ENCODE data around the gene NECTIN3. TPM values are rescaled to one million over a fixed set of nuclear protein-coding genes. Genes with fewer than 3 reads are reported as not detected.

NECTIN3 gene
- total and polyA plus RNA-seq, 4 donors, result 9.0 to 31.8 (median 15.3) TPM

DNA sequence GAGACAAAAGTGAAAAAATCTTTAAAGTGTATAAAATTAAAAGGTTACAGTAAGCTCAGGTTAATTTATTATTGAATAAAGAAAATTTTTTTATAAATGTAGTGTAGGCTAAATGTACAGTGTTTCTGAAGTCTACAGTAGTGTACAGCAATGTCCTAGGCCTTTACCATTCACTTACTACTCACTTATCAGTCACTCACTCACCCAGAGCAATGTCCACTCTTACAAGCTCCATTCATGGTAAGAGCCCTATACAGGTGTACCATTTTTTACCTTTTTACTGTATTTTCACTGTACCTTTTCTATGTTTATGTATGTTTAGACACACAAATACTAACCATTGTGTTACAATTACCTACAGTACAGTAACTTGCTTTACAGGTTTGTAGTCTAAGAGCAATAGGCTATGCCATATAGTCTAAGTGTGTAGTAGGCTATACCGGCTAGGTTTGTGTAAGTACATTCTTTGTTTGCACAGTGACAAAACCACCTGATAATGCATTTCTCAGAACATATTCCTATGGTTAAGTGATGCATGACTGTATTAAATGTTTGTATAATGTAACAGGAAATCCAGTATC is 38.1 kb upstream of the NECTIN3 start:
- Histone ChIP-seq H3K9me3 (ENCODE audit: control insufficient read depth in 4 of 4, low read length in 3 of 4) (no peaks in the 10 kb centered on the region), H3K4me3 (ENCODE audit: low read depth in 1 of 3, low read length in 3 of 3) (no peak overlapping the region), H3K36me3 (ENCODE audit: control insufficient read depth in 4 of 4, insufficient read depth in 3 of 4, low read depth in 1 of 4, low read length in 3 of 4) (no peaks in the 10 kb centered on the region), H3K4me1 (ENCODE audit: control insufficient read depth in 4 of 4, insufficient read depth in 4 of 4, low read length in 3 of 4) (peaks cover 0 to 4% (median 0%) of the 10 kb centered on the region in 4 donors), H3K27ac (ENCODE audit: low read depth in 1 of 2, low read length in 2 of 2) (no peak overlapping the region), H3K27me3 (ENCODE audit: control insufficient read depth in 4 of 4, insufficient read depth in 4 of 4, low read length in 3 of 4) (no peaks in the 10 kb centered on the region), H3K9ac (ENCODE audit: low read depth in 1 of 2, low read length in 2 of 2) (no peak overlapping the region)
- 91% methylated on average over 1 of the region's 1 CpG for WGBS
- DNase-seq (ENCODE audit: low spot score), result no peak
- no peak for TF ChIP-seq FOXA2 (IDR thresholded peaks at IDR 0.05)
- no peak for TF ChIP-seq FOXA1 (IDR thresholded peaks at IDR 0.05)
- TF ChIP-seq, protein P1, sequence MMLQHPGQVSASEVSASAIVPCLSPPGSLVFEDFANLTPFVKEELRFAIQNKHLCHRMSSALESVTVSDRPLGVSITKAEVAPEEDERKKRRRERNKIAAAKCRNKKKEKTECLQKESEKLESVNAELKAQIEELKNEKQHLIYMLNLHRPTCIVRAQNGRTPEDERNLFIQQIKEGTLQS (IDR thresholded peaks at IDR 0.05), result no peak
- no peak for TF ChIP-seq YY1 (IDR thresholded peaks at IDR 0.05)

DNA sequence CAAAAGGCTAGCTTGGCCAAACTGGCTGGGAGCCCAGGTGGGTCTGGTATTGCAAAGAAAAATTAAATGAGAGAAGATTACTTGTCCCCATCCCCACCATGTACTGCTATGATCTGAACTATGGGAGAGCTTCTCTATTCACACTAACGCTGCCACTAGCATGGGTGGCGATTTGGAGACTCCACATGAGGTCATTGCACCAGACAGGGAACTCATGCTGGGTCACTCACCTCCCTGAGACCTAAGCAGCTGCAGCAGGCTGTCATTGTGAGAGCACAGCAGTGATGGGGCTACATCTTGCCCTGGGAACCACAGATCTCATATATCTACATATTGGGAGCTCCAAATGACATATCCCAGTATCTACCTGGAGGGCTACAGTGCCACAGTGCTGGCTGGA is 36.3 kb upstream of the NECTIN3 start:
- no peak for DNase-seq (ENCODE audit: low spot score)
- H3K4me1 ChIP-seq (ENCODE audit: control insufficient read depth in 4 of 4, insufficient read depth in 4 of 4, low read length in 3 of 4), result peaks cover 0 to 4% (median 0%) of the 10 kb centered on the region in 4 donors
- no peaks in the 10 kb centered on the region for H3K9me3 ChIP-seq (ENCODE audit: control insufficient read depth in 4 of 4, low read length in 3 of 4)
- H3K36me3 ChIP-seq (ENCODE audit: control insufficient read depth in 4 of 4, insufficient read depth in 3 of 4, low read depth in 1 of 4, low read length in 3 of 4), result no peaks in the 10 kb centered on the region
- no peak overlapping the region for H3K4me3 ChIP-seq (ENCODE audit: low read depth in 1 of 3, low read length in 3 of 3)
- H3K9ac ChIP-seq (ENCODE audit: low read depth in 1 of 2, low read length in 2 of 2), result no peak overlapping the region
- H3K27me3 ChIP-seq (ENCODE audit: control insufficient read depth in 4 of 4, insufficient read depth in 4 of 4, low read length in 3 of 4), result no peaks in the 10 kb centered on the region
- no peak overlapping the region for H3K27ac ChIP-seq (ENCODE audit: low read depth in 1 of 2, low read length in 2 of 2)
- WGBS, result 37% methylated on average over 2 of the region's 2 CpGs
- TF ChIP-seq RAD21 (IDR thresholded peaks at IDR 0.05), result peak in 1 of 2 donors; percentile 27
- no peak for TF ChIP-seq FOXA2 (IDR thresholded peaks at IDR 0.05)
- peak; percentile 37 to 89 for TF ChIP-seq RXRA (IDR thresholded peaks at IDR 0.05)
- TF ChIP-seq, protein P2, sequence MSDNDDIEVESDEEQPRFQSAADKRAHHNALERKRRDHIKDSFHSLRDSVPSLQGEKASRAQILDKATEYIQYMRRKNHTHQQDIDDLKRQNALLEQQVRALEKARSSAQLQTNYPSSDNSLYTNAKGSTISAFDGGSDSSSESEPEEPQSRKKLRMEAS (IDR thresholded peaks at IDR 0.05), result no peak

DNA sequence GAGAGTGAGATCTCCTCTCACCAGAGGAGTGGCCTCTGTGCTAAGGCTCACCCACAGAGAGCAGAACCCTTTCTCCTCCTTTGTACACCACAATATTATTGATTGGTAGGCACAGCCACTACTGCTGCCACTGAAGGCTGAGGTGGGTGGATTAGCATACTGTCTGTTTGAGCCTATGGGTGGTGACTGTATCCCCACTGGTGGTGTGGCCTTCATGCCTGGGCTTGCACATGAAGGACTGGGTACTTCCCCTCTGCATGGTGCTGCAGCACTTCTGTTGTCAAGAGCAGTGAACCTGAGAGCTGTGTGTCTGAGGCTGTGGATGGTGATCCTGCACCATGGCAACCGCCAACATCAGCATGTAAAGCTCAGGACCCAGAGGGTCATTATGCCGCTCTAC is 35.7 kb upstream of the NECTIN3 start:
- no peaks in the 10 kb centered on the region for H3K9me3 ChIP-seq (ENCODE audit: control insufficient read depth in 4 of 4, low read length in 3 of 4)
- H3K36me3 ChIP-seq (ENCODE audit: control insufficient read depth in 4 of 4, insufficient read depth in 3 of 4, low read depth in 1 of 4, low read length in 3 of 4), result no peaks in the 10 kb centered on the region
- DNase-seq (ENCODE audit: low spot score), result no peak
- H3K4me1 ChIP-seq (ENCODE audit: control insufficient read depth in 4 of 4, insufficient read depth in 4 of 4, low read length in 3 of 4), result peaks cover 0 to 4% (median 0%) of the 10 kb centered on the region in 4 donors
- no peaks in the 10 kb centered on the region for H3K27me3 ChIP-seq (ENCODE audit: control insufficient read depth in 4 of 4, insufficient read depth in 4 of 4, low read length in 3 of 4)
- TF ChIP-seq, protein P2 (IDR thresholded peaks at IDR 0.05), result no peak
- TF ChIP-seq HNF4G (IDR thresholded peaks at IDR 0.05) (no peak), RXRA (IDR thresholded peaks at IDR 0.05) (no peak), YY1 (IDR thresholded peaks at IDR 0.05) (no peak), NR2F2 (IDR thresholded peaks at IDR 0.05) (no peak), SP1 (IDR thresholded peaks at IDR 0.05) (no peak), TAF1 (conservative IDR thresholded peaks at IDR 0.05) (no peak), RAD21 (IDR thresholded peaks at IDR 0.05) (no peak)
- TF ChIP-seq, protein P1 (IDR thresholded peaks at IDR 0.05), result no peak
- TF ChIP-seq, protein P3, sequence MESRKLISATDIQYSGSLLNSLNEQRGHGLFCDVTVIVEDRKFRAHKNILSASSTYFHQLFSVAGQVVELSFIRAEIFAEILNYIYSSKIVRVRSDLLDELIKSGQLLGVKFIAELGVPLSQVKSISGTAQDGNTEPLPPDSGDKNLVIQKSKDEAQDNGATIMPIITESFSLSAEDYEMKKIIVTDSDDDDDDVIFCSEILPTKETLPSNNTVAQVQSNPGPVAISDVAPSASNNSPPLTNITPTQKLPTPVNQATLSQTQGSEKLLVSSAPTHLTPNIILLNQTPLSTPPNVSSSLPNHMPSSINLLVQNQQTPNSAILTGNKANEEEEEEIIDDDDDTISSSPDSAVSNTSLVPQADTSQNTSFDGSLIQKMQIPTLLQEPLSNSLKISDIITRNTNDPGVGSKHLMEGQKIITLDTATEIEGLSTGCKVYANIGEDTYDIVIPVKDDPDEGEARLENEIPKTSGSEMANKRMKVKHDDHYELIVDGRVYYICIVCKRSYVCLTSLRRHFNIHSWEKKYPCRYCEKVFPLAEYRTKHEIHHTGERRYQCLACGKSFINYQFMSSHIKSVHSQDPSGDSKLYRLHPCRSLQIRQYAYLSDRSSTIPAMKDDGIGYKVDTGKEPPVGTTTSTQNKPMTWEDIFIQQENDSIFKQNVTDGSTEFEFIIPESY (IDR thresholded peaks at IDR 0.05), result no peak
- TF ChIP-seq, protein P4, sequence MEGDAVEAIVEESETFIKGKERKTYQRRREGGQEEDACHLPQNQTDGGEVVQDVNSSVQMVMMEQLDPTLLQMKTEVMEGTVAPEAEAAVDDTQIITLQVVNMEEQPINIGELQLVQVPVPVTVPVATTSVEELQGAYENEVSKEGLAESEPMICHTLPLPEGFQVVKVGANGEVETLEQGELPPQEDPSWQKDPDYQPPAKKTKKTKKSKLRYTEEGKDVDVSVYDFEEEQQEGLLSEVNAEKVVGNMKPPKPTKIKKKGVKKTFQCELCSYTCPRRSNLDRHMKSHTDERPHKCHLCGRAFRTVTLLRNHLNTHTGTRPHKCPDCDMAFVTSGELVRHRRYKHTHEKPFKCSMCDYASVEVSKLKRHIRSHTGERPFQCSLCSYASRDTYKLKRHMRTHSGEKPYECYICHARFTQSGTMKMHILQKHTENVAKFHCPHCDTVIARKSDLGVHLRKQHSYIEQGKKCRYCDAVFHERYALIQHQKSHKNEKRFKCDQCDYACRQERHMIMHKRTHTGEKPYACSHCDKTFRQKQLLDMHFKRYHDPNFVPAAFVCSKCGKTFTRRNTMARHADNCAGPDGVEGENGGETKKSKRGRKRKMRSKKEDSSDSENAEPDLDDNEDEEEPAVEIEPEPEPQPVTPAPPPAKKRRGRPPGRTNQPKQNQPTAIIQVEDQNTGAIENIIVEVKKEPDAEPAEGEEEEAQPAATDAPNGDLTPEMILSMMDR (IDR thresholded peaks at IDR 0.05; ENCODE audit: low read depth, low read length, missing input control), result no peak
- TF ChIP-seq, protein P5, sequence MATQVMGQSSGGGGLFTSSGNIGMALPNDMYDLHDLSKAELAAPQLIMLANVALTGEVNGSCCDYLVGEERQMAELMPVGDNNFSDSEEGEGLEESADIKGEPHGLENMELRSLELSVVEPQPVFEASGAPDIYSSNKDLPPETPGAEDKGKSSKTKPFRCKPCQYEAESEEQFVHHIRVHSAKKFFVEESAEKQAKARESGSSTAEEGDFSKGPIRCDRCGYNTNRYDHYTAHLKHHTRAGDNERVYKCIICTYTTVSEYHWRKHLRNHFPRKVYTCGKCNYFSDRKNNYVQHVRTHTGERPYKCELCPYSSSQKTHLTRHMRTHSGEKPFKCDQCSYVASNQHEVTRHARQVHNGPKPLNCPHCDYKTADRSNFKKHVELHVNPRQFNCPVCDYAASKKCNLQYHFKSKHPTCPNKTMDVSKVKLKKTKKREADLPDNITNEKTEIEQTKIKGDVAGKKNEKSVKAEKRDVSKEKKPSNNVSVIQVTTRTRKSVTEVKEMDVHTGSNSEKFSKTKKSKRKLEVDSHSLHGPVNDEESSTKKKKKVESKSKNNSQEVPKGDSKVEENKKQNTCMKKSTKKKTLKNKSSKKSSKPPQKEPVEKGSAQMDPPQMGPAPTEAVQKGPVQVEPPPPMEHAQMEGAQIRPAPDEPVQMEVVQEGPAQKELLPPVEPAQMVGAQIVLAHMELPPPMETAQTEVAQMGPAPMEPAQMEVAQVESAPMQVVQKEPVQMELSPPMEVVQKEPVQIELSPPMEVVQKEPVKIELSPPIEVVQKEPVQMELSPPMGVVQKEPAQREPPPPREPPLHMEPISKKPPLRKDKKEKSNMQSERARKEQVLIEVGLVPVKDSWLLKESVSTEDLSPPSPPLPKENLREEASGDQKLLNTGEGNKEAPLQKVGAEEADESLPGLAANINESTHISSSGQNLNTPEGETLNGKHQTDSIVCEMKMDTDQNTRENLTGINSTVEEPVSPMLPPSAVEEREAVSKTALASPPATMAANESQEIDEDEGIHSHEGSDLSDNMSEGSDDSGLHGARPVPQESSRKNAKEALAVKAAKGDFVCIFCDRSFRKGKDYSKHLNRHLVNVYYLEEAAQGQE (IDR thresholded peaks at IDR 0.05), result no peak
- no peak overlapping the region for H3K4me3 ChIP-seq (ENCODE audit: low read depth in 1 of 3, low read length in 3 of 3)
- WGBS, result 97% methylated on average over 2 of the region's 2 CpGs
- H3K27ac ChIP-seq (ENCODE audit: low read depth in 1 of 2, low read length in 2 of 2), result no peak overlapping the region
- H3K9ac ChIP-seq (ENCODE audit: low read depth in 1 of 2, low read length in 2 of 2), result no peak overlapping the region

Measured in liver (tissue), 9 donors.